Stimulated activated CD8-positive, alpha-beta memory T cell treated with anti-CD3 and anti-CD28 coated beads, Interleukin-15, amount 100 ng/mL, for 24 hours (primary cell): Measurements from ENCODE around the gene CORO6.

Experiments
- DNase-seq: peaks from one replicate; pipeline ENCODE4 v3.0.0-alpha.2; 2020; ENCODE audit warnings: low read depth

Gene CORO6

DNA sequence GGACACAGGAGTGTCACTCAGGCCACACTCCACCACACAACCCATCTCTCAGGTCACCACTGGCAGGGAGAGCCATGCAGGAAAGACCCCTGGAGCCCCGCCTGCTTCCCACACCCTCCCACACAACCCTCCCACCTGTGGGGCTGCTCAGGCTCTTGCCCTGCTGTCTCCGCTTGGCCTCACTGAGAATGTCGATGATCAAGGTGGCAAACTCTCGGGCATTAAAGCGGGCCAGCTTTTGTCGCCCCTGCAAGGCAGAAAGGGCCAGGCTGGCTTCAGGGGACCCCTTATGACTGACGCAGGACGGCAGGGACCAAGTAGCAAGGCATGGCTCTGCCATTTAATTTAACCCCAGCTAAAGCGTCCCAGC lies 45.7 kb downstream of the CORO6 start:
- DNase-seq = no peak

GRCh38 chr17:29576214-29577000 lies 46.3 kb downstream of the CORO6 start:
- DNase-seq = no peak

GRCh38 chr17:29575511-29576213 lies 47.0 kb downstream of the CORO6 start:
- DNase-seq = no peak

DNA sequence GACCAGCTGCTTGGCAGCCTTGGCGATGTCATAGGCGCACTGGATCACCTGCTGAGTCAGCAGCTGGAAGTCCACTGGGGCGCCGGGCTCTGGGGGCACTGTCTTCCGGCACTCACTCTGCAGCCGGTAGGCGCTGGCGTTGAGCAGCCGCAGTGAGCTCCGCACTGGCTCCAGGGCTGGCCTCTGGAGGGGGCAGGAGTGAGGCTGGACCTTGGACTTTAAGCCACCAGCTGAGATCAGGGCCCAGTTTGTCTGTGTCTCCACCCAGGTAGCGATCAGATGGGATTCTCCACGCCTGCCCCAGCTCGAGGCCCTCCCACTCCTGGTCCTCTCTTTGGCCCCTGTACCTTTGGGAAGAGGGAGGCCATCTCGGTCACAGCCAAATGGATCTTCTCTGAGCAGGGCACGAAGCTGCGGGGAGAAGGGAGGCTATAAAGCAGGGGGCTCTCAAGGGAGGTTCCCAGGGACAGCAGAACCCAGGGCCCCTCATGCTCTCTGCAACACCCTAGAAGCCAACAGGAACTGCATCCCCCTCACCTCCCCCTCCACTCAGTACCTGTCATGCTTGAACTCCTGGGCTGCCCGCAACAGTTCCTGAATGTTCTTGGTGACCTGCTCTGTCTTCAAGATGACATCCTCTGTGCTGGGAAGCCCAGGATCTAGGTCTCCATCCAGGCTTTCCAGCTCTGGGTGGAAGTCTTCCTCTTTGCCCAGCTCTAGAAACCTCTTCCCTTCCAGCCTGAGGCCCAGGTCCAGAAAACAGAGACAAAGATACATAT lies 47.8 kb downstream of the CORO6 start:
- DNase-seq = no peak

GRCh38 chr17:29573871-29574731 lies 48.6 kb downstream of the CORO6 start:
- DNase-seq = no peak

DNA sequence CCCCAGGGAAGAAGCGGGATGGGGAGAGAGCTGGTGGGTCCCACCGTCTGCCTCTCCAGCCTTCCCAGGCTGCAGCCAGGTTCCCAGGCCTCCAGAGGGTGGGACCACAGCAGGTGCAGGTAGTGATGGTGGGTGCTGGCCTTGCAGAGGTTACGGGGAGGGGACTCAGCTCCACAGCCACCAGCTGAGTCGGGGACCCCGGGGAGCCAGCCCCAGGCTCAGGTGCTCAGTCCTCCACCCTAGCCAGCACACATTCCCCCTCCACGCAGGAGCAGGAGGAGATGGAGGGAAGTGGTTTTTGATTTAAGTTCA lies 49.2 kb downstream of the CORO6 start:
- DNase-seq = no peak

DNA sequence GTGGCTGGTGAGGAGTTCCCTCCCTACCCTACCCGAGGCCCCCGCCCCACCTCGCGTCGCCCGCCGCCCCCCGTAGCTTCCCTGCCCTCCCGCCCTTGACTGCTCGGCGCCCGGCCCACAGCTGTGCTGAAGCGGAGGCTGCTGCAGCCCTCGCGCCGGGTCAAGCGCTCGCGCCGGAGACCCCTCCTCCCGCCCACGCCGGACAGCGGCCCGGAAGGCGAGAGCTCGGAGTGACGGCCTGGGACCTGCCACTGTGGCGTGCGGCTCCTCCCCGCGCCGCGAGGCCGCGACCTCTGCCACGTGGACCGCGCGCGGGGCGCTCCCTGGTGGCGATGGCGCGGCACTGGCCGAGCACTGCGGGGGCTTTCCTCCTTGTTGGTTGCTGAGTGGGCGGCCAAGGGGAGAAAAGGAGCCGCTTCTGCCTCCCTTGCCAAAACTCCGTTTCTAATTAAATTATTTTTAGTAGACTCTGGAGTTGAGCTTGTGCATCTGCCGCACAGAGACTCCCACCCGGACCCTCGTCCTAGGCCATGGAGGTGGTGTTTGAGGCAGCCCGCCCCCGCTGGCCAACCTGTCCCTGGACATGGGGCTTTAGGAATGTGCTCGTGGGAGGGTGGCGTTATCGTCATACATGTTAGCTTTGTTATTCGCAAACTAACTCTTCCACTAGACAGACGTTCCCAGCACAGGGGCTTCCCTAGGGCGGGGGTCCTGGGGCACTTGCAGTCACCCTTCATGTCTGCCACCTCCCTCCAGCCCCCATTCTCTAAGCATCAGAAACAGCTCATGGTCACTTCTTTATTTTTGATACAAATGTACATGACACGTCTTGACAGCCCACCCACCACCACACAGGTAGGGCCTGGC lies 49.8 kb downstream of the CORO6 start:
- no peak for DNase-seq

DNA sequence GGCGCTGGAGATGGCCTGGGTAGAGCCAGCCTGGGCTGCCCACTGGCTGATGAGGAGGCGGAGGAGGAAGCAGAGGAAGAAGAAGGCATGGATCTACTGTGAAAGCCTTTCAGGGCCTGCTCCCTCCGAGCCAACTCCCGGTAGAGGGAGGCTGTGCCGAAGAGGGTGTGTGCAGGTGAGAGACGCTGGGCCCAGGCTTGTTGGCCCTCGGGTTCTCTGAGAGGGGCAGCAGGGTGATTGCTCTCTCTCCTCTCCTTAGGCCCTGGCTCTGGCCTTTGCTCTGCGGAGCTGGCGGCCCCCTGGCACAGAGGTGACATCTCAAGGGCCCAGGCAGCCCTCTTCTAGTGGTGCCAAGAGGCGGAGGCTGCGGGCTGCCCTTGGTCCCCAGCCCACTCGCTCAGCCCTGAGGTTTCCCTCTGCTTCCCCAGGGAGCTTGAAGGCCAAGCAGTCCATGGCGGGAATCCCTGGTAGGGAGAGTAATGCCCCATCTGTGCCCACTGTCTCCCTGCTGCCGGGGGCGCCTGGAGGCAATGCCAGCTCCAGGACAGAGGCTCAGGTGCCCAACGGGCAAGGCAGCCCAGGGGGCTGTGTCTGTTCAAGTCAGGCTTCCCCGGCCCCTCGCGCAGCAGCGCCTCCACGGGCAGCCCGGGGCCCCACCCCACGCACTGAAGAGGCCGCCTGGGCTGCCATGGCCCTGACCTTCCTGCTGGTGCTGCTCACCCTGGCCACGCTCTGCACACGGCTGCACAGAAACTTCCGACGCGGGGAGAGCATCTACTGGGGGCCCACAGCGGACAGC lies 50.6 kb downstream of the CORO6 start:
- no peak for DNase-seq

- no peak for DNase-seq
Observed at GRCh38 chr17:29571486-29571882, 51.2 kb downstream of the CORO6 start.

DNA sequence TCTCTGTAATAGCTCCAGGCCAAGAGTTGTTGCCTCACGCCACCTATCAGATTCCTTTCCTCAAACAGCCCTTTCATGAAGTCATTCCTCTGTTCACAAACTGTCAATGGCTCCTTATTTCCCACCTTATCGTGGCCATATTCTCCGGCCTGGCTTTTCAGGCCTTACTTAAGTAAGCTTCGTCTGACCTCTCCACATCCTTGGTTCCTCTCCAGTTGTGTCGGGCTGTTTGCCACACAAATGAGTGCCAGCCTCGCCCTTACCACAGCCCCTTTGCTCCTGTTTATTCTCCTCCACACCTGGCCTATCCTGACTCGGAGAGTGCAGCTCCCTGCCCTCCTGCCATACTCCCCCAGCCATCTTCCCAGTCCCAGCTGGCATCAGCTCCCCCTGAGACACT lies 52.2 kb downstream of the CORO6 start:
- DNase-seq = no peak

DNA sequence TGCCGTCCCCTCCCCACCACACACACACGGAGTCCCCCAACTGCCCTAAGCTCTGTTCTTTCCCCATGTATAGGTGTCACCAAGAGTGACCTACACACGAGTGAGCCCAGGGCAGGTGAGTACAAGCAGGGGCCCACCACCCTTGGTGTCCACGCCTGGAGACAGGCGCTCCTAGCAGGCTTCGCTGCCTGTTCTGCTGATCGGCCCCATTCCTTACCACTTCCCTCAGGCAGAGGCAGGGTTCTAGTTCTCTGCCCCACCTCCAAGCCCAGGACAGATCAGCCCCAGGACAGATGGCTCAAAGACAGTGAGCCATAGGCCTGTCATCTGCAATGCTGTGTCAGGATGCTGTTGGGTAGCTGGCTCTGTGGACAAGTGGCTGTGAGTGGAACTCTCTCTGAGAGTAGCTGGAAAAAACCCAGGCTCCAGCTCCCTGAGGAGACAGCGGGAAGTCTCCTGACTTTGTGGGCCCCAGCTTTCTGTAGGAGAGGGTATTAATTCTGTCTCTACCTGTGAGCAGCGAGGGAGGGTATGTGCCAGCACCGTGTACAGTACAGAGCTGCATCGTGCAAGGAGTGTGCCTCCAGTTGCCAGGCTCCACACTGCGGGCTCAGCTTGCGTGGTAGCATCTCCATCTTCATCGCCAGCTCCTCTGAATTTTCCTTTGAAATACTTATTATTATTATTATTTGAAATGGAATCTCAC lies 53.3 kb downstream of the CORO6 start:
- DNase-seq = no peak

DNA sequence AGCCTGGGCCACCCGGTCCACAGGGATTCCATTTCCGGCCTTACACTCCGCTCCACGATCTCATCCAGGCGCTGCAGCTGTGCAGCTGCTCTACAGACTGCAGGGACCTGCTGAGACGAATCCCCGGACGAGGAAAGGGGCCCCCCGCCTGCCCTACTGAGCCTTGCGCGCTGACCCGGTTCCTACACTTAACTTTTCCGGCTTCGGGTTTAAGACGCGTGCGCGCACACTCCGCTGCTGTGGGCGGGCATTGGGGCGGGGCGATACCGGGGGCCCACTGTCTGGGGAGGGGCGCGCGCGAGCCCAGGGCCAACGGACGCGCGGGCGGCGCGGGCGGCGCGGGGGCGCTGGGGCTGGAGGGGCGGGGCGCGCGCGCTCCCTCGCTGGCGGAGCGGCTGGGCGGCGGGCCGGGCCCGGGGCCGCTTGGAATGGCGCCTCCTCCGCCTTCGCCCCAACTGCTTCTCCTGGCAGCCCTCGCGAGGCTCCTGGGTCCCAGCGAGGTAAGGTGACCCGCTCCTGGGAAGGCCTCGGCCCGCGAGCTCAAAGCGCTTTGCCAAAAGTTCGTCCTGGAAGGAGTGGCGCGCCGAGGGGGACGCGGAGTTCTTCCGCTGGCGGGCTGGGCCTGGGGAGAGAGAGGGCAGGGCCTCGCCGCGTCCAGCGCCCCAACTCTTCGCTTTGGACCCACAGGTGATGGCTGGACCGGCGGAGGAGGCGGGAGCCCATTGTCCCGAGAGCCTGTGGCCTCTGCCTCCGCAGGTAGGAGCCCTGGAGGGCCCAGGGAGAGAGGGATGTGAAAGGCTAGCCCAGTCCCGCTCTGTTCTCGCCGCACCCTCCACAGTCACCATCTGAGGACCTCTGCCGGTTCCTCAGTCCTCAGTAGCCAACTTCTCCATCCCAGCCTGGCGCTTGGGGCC lies 54.1 kb downstream of the CORO6 start, which contains the start of gene TP53I13:
TP53I13 (plus strand) TSS at position 371 of the 914 bp plus-strand sequence; CDS start at position 429, 58 bp downstream.
- DNase-seq = peak; percentile 74

GRCh38 chr17:29567554-29568330 lies 55.0 kb downstream of the CORO6 start:
- DNase-seq = no peak

GRCh38 chr17:29567304-29567553 lies 55.5 kb downstream of the CORO6 start:
- DNase-seq = no peak

DNA sequence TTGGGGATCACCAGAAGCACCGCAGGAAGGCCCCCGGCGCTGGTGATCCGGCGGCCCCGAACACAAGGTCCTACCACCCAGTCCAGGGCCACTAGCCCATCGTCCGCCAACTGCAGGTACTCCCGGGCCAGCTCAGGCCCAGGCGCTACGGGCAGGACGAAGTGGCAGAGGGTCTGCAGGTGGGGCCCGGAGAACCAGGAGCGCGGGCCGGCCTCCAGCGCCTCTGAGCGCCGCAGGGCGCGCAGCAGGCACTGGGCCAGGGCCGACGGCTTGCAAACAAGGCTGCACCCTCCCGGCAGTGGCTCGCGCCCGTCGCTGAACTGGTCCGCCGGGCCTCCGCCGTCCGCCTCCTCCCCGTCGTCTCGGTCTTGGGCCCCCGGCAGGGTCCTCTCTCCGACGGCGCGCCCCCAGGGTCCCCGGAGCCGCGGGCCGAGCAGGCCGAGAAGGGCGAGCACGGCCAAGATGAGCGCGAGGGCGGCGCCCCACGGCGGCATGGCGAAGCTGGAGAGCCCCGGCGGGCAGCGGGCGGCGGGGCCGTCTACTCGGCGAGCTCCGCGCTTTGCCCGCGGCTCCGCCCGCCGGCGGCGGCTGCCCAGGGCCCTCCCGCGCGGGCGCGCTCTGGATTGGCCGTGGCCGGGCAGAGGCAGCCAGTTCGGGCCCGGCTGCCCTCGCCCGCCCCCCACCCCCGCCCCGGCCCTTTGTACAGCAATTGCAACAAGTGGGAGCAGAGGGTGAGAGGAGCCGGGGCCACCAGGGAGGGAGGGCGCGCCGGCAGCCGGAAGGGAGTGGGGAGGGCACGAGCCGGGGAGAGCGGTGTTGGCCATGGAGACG lies 56.0 kb downstream of the CORO6 start, which contains the start of gene ABHD15:
ABHD15 (minus strand) TSS at position 565 of the 831 bp plus-strand sequence; CDS start at position 494, 71 bp downstream.
- no peak for DNase-seq

DNA sequence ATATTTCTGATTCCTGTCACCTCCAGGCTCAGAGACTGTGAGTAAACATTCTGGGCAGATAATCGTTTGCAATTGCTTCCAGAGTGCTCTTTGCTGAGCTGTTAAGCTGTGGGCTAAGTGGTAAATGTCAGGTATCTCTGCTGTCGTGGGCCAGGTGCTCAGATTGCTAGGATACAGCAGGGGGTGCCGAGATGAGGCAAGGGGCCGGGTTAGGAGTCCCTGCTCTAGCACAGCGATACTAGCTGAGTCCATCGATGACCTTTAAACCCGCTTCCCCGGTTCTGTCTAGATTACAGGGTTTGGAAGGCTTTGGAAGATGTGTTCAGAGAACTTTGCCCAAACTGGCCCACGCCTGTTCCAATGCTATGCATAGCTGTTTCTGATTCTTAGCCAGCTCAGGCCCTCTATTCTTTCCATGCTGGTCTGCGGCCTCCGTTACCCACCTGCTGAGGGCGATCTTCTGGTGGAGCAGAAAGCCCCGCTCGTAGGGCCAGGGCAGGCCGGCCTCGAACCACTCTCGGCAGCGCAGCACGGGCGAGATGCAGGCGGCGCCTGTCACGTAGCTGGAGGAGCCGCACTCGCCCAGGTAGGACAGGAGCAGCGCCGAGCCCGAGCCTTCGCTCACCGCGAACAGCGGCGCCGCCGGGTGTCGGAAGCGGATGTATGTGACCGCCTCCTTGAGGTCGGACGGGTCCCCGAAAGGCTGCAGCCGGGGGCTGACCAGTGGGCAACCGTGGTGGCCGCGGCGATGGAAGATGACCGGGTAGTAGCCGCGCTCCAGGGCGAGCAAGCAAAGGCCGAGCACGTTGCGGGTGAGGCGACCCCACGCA lies 56.9 kb downstream of the CORO6 start:
- no peak for DNase-seq
